ENCODE measurements around the gene FHOD3. TPM values are rescaled to one million over a fixed set of nuclear protein-coding genes. Genes with fewer than 3 reads are reported as not detected.

Gene FHOD3
- total RNA-seq, 4 donors from 2014 or later = 3.5 to 40.0 (median 14.5) TPM

DNA sequence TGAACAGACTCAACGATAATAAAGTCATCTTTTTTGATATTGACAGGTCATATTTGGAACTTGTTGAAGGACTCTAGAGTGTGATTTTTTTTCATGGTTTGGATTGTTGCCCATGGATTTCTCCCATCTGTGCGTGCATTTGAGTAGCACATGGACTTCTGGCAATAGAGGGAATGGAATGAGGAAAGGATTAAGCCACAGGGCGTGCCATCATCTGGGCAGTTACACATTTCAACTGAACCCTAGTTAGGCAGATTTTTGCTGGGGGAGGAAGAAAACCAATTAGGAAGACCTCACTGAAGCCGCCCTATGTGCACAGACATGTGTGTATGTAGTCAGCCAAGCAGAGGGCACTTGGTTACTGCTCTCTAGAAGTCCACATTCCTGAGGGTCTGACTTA lies 458.7 kb downstream of the FHOD3 start:
- in situ Hi-C loops (cut with MboI; ENCODE audit: low pct_ligation_motif_present in 1 of 4, low pct_unique_long_range_greater_than_20kb in 1 of 4, low sequenced_read_pairs in 3 of 4) (loop anchor here in 1 of 4 donors (10.0 to 25.0 kb wide), 2 partner anchors 71 to 469 kb away; partner anchors contain the start of gene FHOD3), intact Hi-C loops (cut with DNase I; ENCODE audit: low total_unique reads) (loop anchor here (5.0 kb wide), 1 partner anchor 69 kb away; no protein-coding TSS in a partner anchor)
- H3K36me3 ChIP-seq = no peaks in the 10 kb centered on the region
- H3K27ac ChIP-seq = no peak overlapping the region
- WGBS, 2 donors (ENCODE audit: low coverage in 1 of 2) = 39 to 44% methylated on average over 3 to 4 of the region's 4 CpGs
- DNase-seq = no peak
- H3K27me3 ChIP-seq = no peaks in the 10 kb centered on the region
- H3K9me3 ChIP-seq = no peaks in the 10 kb centered on the region
- no peak for TF ChIP-seq POLR2AphosphoS5 (IDR thresholded peaks at IDR 0.05)
- TF ChIP-seq EP300 (IDR thresholded peaks at IDR 0.05; ENCODE audit: low read depth) = no peak
- TF ChIP-seq CTCF (IDR thresholded peaks at IDR 0.05) = no peak
- TF ChIP-seq POLR2A (IDR thresholded peaks at IDR 0.05) = no peak
- H3K4me3 ChIP-seq = no peak overlapping the region
- H3K4me1 ChIP-seq = peaks cover 0 to 8% (median 3%) of the 10 kb centered on the region in 4 donors

DNA sequence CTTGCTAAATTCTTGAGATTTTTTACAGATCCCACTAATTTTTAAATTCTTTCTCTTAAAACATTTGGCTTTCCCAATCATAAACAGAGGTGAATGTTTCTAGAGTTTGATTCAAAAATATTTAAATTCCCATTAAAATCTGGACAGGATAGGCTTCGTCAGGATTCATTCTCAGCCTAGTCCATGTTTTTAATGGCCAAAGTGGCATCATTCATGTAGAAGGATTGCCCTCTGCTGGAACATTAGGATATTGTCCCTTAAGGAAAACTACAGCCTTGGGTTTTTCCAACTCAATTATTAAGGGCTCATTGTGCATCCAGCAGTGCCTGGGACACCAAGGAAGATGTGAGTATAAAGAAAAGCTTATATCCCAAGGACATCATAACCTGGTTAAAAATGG lies 459.6 kb downstream of the FHOD3 start:
- WGBS, 2 donors (ENCODE audit: low coverage in 1 of 2) = 12 to 14% methylated on average over 1 of the region's 1 CpG
- in situ Hi-C loops (cut with MboI; ENCODE audit: low pct_ligation_motif_present in 1 of 4, low pct_unique_long_range_greater_than_20kb in 1 of 4, low sequenced_read_pairs in 3 of 4) = loop anchor here in 1 of 4 donors (10.0 to 25.0 kb wide), 2 partner anchors 72 to 470 kb away; partner anchors contain the start of gene FHOD3
- no peak overlapping the region for H3K27ac ChIP-seq
- no peaks in the 10 kb centered on the region for H3K9me3 ChIP-seq
- H3K4me1 ChIP-seq = peaks cover 0 to 8% (median 3%) of the 10 kb centered on the region in 4 donors
- no peak for DNase-seq
- H3K27me3 ChIP-seq = no peaks in the 10 kb centered on the region
- no peak for TF ChIP-seq EP300 (IDR thresholded peaks at IDR 0.05; ENCODE audit: low read depth)
- no peak for TF ChIP-seq POLR2AphosphoS5 (IDR thresholded peaks at IDR 0.05)
- TF ChIP-seq POLR2A (IDR thresholded peaks at IDR 0.05) = no peak
- peak; percentile 62 to 80 (median 66) for TF ChIP-seq CTCF (IDR thresholded peaks at IDR 0.05)
- intact Hi-C loops (cut with DNase I; ENCODE audit: low total_unique reads) = loop anchor here (5.0 kb wide), 1 partner anchor 70 kb away; no protein-coding TSS in a partner anchor
- H3K36me3 ChIP-seq = no peaks in the 10 kb centered on the region
- no peak overlapping the region for H3K4me3 ChIP-seq

DNA sequence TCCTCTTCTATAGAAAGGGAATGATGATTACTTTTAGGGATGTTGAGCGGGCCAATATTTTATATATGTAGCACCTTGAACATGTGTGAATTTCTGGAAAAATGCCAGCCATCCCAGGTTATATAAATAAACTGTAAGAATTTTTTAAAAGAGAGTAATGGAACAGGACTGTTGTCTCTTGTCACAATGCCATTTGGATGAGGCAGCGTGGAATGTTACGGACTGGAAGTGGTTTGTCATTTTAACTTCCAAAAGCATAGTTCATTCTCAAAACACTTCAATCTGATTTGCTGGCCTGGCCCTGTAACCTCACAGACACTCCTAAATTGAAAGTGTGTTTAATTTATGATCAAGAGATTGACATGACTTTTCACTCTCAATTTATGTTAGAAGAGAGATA lies 460.5 kb downstream of the FHOD3 start:
- in situ Hi-C loops (cut with MboI; ENCODE audit: low pct_ligation_motif_present in 1 of 4, low pct_unique_long_range_greater_than_20kb in 1 of 4, low sequenced_read_pairs in 3 of 4) (loop anchor here in 1 of 4 donors (10.0 to 25.0 kb wide), 2 partner anchors 73 to 471 kb away; partner anchors contain the start of gene FHOD3), intact Hi-C loops (cut with DNase I; ENCODE audit: low total_unique reads) (loop anchor here (5.0 kb wide), 1 partner anchor 71 kb away; no protein-coding TSS in a partner anchor)
- Histone ChIP-seq H3K27me3 (no peaks in the 10 kb centered on the region), H3K4me1 (peaks cover 0 to 8% (median 3%) of the 10 kb centered on the region in 4 donors), H3K27ac (no peak overlapping the region), H3K4me3 (no peak overlapping the region), H3K9me3 (no peaks in the 10 kb centered on the region), H3K36me3 (no peaks in the 10 kb centered on the region)
- DNase-seq = no peak
- TF ChIP-seq POLR2AphosphoS5 (IDR thresholded peaks at IDR 0.05) (no peak), EP300 (IDR thresholded peaks at IDR 0.05; ENCODE audit: low read depth) (no peak), POLR2A (IDR thresholded peaks at IDR 0.05) (no peak), CTCF (IDR thresholded peaks at IDR 0.05) (no peak)
- 56 to 76% methylated on average over 2 to 3 of the region's 3 CpGs for WGBS, 2 donors (ENCODE audit: low coverage in 1 of 2)

GRCh38 chr18:36758623-36759022 lies 461.1 kb downstream of the FHOD3 start:
- Histone ChIP-seq H3K36me3 (no peaks in the 10 kb centered on the region), H3K4me3 (no peak overlapping the region), H3K27ac (no peak overlapping the region), H3K9me3 (no peaks in the 10 kb centered on the region), H3K4me1 (peaks cover 0 to 8% (median 3%) of the 10 kb centered on the region in 4 donors), H3K27me3 (no peaks in the 10 kb centered on the region)
- no peak for TF ChIP-seq EP300 (IDR thresholded peaks at IDR 0.05; ENCODE audit: low read depth)
- no peak for TF ChIP-seq CTCF (IDR thresholded peaks at IDR 0.05)
- no peak for TF ChIP-seq POLR2AphosphoS5 (IDR thresholded peaks at IDR 0.05)
- intact Hi-C loops (cut with DNase I; ENCODE audit: low total_unique reads) (loop anchor here (5.0 kb wide), 1 partner anchor 71 kb away; no protein-coding TSS in a partner anchor), in situ Hi-C loops (cut with MboI; ENCODE audit: low pct_ligation_motif_present in 1 of 4, low pct_unique_long_range_greater_than_20kb in 1 of 4, low sequenced_read_pairs in 3 of 4) (loop anchor here in 1 of 4 donors (10.0 to 25.0 kb wide), 2 partner anchors 74 to 471 kb away; partner anchors contain the start of gene FHOD3)
- DNase-seq = no peak
- WGBS, 2 donors (ENCODE audit: low coverage in 1 of 2) = 81 to 84% methylated on average over 5 to 10 of the region's 10 CpGs
